GM19193 (cell line): ENCODE results near the gene FTL.

Experiments
- POLR2A ChIP-seq: IDR thresholded peaks from 4 replicates; pipeline ENCODE4 v1.6.1; 2011; ENCODE audit not compliant: insufficient read depth, insufficient read length; ENCODE audit errors: extremely low read depth

The FTL gene

GRCh38 chr19:48991873-48992580 lies 26.9 kb downstream of the FTL start:
- no peak for TF ChIP-seq POLR2A

- TF ChIP-seq POLR2A = no peak
These were observed 27.6 kb downstream of the FTL start for GRCh38 chr19:48992581-48993174.

- TF ChIP-seq POLR2A = peak; percentile 81
These were observed 28.3 kb downstream of the FTL start, which contains the start of the genes GYS1 and RUVBL2 for GRCh38 chr19:48993175-48994034. Gene GYS1, minus strand, starts transcription at chr19:48993309. Its CDS starts 197 bp downstream, at chr19:48993112. Gene RUVBL2, plus strand, starts transcription at chr19:48993887. Its CDS starts 25 bp downstream, at chr19:48993912.

GRCh38 chr19:48994035-48994386 lies 28.9 kb downstream of the FTL start:
- TF ChIP-seq POLR2A = no peak

- TF ChIP-seq POLR2A = no peak
These were observed 32.9 kb downstream of the FTL start for GRCh38 chr19:48997972-48998371.

- TF ChIP-seq POLR2A = no peak
These were observed 34.6 kb downstream of the FTL start for GRCh38 chr19:48999481-49000325.

GRCh38 chr19:49004133-49004532 lies 39.0 kb downstream of the FTL start:
- TF ChIP-seq POLR2A = no peak

GRCh38 chr19:49004964-49005614 lies 40.0 kb downstream of the FTL start:
- no peak for TF ChIP-seq POLR2A

- no peak for TF ChIP-seq POLR2A
These were observed 41.8 kb downstream of the FTL start for GRCh38 chr19:49006905-49007304.

GRCh38 chr19:49009828-49010227 lies 44.7 kb downstream of the FTL start:
- TF ChIP-seq POLR2A = no peak

GRCh38 chr19:49010453-49010852 lies 45.3 kb downstream of the FTL start:
- no peak for TF ChIP-seq POLR2A

- no peak for TF ChIP-seq POLR2A
These were observed 46.1 kb downstream of the FTL start for GRCh38 chr19:49011194-49011593.

- TF ChIP-seq POLR2A = no peak
These were observed 49.2 kb downstream of the FTL start for GRCh38 chr19:49014123-49014869.

GRCh38 chr19:49014870-49015255 lies 49.8 kb downstream of the FTL start:
- no peak for TF ChIP-seq POLR2A
